Epidermal melanocyte (primary cell): ENCODE measurements around the gene NCKIPSD.

Experiments used
- DNase-seq: peaks from one replicate; pipeline ENCODE4 v3.0.0; 2011; ENCODE audit warnings: low spot score; ENCODE audit not compliant: insufficient read length

The NCKIPSD gene

DNA sequence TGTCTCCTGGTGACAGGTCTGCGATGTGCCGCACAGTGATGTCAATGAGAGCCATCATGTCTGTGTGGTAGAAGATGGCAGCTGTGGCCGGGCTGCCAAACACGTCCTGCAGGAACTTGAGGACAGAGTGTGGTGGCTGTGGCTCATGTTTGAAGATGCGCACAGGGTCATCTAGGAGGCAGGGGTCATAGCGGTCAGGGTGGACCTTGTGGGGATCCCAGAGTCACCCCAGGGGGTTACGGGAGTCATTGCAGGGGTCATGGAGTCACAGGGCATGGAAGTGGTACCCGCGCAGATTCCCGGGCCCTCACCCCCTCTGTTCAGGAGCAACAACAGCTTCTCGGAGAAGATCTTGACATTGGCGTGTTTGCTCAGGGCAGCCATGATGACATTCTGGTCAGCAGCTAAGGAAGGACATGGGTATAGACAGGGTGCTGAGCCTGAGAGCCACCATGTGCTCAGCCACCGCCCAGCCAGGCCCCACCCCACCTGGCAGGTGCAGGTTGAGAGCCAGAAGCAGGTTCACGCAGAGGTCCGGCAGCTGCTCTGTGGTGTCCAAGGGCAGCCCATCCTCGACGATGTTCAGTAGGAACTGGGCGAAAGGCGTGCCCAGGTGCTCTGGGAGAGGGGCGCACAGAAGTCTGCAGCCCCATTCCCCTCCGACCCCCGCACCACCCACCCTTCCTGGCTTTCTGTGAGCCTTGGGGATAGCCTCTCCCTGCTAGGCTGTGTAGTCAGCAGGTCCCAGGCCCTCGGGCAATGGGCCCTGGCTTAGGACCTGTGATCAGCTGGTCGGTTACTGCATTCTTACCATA lies 6.9 kb downstream of the NCKIPSD start:
- no peak for DNase-seq

GRCh38 chr3:48678056-48678455 lies 7.7 kb downstream of the NCKIPSD start:
- DNase-seq, result no peak

DNA sequence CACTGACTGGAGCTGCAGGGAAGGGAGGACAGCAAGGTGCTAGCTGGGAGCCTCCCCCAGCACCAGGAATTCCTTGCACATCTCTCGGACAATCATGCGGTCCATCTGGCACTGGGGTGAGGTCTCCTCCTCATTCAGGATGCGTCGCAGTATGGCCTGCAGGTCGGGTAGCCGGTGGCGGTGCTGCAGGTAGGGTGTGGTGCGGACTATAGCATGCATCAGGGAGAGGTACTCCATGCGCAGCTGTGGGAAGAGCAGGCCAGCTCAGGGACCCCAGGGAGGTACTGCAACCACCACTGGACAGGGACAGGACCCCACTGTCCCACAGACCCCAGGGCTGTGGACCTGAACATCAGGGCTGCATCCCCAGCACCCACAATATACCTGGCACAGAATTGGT lies 11.2 kb downstream of the NCKIPSD start:
- DNase-seq, result peak; percentile 4

GRCh38 chr3:48672522-48672921 lies 13.2 kb downstream of the NCKIPSD start:
- DNase-seq, result no peak

DNA sequence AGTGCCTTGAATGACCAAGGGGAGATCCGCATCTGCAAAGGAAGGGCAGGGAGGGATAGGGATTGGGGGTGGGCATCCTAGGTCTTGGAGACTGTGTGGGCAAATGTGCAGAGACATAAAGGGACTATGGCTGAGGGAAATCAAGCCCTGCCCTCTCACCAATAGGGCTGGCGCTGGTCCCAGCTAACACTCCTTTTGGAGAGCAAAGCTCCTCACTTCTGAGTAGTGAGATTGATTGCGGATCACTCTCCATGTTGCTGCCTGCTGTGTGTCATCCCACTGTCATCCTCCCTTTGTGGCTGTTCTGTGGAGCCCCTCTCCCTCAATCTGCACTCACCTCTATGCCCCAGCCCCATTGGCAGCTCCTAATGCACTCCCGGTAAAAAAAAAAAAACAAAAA lies 20.8 kb downstream of the NCKIPSD start:
- no peak for DNase-seq

DNA sequence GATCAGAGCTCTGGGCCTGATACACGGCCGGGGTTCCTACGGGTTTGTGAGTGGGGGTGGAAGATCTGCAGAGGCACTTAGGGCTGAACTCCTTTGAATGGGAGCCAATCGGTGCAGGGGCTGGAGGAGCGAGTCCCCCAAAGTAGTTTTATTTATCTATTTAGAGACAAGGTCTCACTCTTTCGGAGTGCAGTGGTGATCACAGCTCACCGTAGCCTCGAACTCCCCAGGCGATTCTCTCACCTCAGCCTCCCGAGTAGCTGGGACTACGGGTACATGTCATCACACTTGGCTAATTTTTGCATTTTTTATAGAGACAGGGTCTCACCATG lies 21.4 kb downstream of the NCKIPSD start:
- DNase-seq, result no peak

DNA sequence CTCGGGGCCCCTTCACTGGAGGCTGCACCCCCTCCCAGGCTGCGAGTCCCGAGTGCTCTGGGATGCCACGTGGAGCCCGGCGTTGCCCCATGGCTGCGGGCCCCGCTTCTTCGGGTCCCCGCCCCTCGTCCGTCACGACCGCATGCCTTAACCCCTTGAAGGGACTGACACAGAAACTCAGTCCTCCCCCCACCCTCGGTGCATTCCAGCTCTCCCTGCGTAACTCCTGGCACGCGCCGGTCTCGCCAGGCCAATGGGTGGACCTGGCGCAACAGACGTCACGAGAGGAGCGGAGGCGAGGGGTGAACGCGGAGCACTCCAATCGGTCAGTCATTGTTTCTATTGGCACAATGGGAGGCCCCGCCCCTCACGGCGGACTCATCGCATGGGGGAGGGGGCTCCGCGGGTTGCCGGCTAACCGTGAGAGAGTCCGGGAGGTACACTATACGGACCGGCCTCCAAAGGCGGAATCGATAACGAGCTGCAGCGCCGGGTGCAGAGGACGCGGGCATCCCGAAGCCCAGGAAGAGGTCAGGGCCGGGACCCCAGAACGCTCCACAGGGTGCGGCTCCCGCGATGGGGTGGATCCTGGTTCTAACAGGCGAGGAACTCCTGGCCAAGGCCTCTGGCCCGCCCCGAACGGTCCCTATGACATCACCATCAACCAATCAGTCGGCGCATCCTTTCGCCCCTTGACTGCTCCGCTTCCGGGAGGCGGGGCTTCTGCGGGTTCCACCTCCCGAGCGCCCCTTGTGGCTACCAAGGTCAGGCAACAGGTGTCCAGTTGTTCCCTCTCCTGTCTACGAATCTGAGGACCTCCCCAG lies 22.0 kb downstream of the NCKIPSD start:
- DNase-seq, result peak; percentile 99

- peak; percentile 83 for DNase-seq
These were observed 22.8 kb downstream of the NCKIPSD start, which contains the start of gene CELSR3 for GRCh38 chr3:48662753-48663488. Gene CELSR3 (minus strand): TSS chr3:48662886. CDS start chr3:48662634, 252 bp downstream.

- no peak for DNase-seq
These were observed 23.5 kb downstream of the NCKIPSD start for GRCh38 chr3:48662145-48662752.

GRCh38 chr3:48661501-48662144 lies 24.1 kb downstream of the NCKIPSD start:
- DNase-seq, result peak; percentile 85

DNA sequence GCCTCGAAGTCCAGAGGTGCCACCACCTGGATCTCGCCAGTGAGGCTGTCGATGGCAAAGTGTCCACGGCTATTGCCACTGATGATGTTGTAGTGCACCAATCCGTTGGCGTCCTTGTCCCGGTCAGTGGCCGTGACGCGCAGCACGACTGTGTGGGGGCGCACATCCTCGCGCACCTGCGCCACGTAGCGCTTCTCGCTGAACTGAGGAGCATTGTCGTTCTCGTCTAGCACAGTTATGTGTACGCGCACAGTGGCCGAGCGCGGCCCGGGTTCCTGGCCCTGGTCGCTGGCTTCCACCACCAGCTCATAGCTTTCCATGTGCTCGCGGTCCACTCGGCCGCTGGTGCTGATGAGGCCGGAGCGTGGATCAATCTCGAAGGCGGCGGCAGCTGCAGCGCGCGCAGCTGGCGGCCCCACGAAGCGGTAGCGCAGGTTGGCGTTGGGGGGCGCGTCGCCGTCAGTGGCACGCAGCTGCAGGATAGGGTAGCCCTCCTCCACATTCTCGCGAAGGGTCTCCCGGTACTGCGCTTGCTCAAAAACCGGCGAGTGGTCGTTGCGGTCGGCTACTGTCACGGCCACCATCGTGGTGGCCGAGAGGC lies 24.8 kb downstream of the NCKIPSD start:
- DNase-seq, result no peak

DNA sequence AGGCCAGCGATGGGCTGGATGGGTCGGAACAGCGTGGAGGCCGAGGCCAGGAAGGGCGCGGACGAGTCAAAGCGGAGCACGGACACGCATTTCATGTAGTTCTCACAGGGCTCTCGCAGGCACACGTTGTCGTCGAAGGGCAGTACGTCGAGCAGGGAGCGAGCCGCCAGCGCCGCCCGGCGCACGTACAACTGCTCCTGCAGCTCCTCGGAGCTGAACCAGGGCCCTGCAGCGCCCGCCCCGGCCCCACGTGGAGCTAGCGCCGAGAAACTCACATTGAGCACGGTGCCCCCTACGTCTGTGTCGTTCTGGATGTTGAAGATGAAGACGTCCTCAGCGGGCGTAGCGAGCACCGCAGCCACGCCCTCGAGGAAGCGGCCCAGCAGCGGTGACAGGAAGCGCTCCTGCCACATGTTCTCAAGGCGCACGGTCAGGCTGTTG lies 28.9 kb downstream of the NCKIPSD start:
- no peak for DNase-seq

GRCh38 chr3:48656061-48656840 lies 29.5 kb downstream of the NCKIPSD start:
- DNase-seq, result peak; percentile 90

GRCh38 chr3:48655606-48656005 lies 30.1 kb downstream of the NCKIPSD start:
- DNase-seq, result no peak

- no peak for DNase-seq
These were observed 30.7 kb downstream of the NCKIPSD start for GRCh38 chr3:48655063-48655462.

- DNase-seq, result no peak
These were observed 32.6 kb downstream of the NCKIPSD start for GRCh38 chr3:48652923-48653715.

DNA sequence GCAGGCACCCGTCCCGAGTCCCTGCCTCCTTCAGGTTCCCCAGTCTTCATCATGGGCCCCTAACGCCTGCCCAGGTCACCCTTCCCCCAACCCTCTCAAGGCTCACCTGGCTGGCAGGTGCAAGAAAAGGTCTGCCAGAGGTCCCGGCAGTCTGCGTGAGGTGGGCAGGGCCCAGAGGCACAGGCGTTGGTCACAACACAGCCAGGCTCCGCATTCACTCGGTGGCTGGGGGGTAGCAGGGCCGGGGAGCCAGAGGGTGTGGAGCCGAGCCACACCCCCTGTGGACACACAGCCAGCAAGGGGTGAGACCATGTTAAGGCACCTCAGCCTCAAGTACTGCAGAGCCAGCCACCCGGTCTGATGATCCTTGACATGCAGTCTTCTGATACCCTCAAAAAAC lies 33.9 kb downstream of the NCKIPSD start:
- DNase-seq, result no peak

DNA sequence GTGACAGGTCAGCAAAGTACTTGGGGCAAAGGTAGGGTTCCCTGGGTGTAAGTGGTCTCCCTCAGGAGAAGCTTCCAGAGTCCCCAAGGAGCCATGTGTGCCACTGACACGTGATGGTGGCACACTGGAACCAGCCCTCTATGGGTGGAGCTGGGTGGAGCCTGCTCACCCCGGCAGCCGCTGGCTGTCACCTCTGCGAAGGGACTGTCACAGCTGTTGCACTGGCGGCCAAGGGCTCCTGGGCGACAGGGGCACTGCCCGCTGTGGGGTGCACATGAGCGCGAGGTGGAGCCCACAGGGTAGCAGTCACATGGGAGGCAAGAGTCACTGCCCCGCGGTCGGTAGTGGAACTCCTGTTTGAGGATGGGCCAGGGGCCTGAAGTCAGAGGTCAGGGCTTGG lies 35.0 kb downstream of the NCKIPSD start:
- DNase-seq, result no peak
